ENCODE data around the gene LAPTM5. TPM values are rescaled to one million over a fixed set of nuclear protein-coding genes. Genes with fewer than 3 reads are reported as not detected.

Gene LAPTM5
- total RNA-seq, 1 donor from 2014 or later = 3.1 TPM

DNA sequence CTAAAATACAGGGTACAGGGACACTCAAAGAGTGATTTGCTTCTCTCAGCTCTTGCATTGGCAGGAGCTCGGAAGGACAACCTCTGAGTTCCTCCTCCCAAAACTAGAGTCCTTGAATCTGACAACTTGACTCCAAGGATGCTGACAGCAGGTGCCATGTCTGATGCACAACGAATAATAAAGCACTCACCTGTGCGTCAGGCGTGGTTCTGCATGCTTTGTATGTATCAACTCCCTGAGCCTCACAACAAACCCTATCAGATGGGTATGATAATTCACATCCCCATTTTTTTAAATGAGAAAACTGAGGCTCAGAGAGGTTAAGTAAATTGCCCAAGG lies 1.4 kb downstream of the LAPTM5 start:
- TF ChIP-seq, protein P1, sequence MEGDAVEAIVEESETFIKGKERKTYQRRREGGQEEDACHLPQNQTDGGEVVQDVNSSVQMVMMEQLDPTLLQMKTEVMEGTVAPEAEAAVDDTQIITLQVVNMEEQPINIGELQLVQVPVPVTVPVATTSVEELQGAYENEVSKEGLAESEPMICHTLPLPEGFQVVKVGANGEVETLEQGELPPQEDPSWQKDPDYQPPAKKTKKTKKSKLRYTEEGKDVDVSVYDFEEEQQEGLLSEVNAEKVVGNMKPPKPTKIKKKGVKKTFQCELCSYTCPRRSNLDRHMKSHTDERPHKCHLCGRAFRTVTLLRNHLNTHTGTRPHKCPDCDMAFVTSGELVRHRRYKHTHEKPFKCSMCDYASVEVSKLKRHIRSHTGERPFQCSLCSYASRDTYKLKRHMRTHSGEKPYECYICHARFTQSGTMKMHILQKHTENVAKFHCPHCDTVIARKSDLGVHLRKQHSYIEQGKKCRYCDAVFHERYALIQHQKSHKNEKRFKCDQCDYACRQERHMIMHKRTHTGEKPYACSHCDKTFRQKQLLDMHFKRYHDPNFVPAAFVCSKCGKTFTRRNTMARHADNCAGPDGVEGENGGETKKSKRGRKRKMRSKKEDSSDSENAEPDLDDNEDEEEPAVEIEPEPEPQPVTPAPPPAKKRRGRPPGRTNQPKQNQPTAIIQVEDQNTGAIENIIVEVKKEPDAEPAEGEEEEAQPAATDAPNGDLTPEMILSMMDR (IDR thresholded peaks at IDR 0.05; ENCODE audit: insufficient read depth, low read length, poor library complexity, severe bottlenecking) = no peak
- H3K4me3 ChIP-seq (ENCODE audit: low read depth, low read length) = no peak overlapping the region
- DNase-seq (ENCODE audit: low read depth) = no peak
- H3K27me3 ChIP-seq (ENCODE audit: control insufficient read depth, insufficient read depth, low read length) = no peaks in the 10 kb centered on the region
- no peaks in the 10 kb centered on the region for H3K36me3 ChIP-seq (ENCODE audit: control insufficient read depth, insufficient read depth, low read length)

DNA sequence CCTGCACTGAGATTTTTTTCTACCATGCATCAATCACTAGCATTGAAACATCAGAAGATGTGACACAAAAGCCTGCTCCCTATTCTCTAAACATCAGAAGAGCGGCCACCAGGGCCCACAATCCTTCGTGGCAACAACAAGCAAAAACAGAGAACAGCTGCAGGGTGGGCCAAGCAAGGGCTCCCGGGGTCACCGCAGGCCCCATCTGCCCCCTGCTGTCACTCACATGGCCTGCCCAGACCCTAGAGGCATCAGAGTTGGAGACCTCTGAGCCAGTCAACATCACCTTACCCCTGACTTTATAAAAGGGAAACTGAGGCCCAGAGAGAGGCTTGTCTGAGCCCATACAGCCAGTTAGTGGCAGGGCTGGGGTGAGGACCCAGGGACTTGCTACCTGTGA lies 1.8 kb downstream of the LAPTM5 start:
- DNase-seq (ENCODE audit: low read depth) = no peak
- TF ChIP-seq, protein P1 (IDR thresholded peaks at IDR 0.05; ENCODE audit: insufficient read depth, low read length, poor library complexity, severe bottlenecking) = no peak
- Histone ChIP-seq H3K36me3 (ENCODE audit: control insufficient read depth, insufficient read depth, low read length) (no peaks in the 10 kb centered on the region), H3K27me3 (ENCODE audit: control insufficient read depth, insufficient read depth, low read length) (no peaks in the 10 kb centered on the region), H3K4me3 (ENCODE audit: low read depth, low read length) (no peak overlapping the region)

DNA sequence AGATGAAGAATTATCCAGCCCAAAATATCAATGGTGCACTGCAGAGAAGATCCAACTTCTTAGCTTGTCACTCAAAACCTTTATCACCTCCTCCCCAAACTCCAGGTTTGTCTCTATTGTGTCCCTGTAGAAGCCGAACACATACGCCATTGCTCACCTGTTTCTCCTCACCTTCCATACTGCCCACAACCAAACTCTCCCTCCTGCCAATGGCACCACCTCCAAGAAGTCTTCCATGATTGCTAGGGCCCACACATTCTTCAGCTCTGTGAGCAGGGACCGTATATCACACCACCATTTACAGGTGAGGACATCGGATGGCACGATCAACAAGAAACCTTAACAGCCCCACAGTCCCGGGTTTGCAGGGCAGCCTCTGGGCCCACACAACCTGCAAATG lies 2.2 kb downstream of the LAPTM5 start:
- no peak for DNase-seq (ENCODE audit: low read depth)
- TF ChIP-seq, protein P1 (IDR thresholded peaks at IDR 0.05; ENCODE audit: insufficient read depth, low read length, poor library complexity, severe bottlenecking) = no peak
- H3K4me3 ChIP-seq (ENCODE audit: low read depth, low read length) = no peak overlapping the region

DNA sequence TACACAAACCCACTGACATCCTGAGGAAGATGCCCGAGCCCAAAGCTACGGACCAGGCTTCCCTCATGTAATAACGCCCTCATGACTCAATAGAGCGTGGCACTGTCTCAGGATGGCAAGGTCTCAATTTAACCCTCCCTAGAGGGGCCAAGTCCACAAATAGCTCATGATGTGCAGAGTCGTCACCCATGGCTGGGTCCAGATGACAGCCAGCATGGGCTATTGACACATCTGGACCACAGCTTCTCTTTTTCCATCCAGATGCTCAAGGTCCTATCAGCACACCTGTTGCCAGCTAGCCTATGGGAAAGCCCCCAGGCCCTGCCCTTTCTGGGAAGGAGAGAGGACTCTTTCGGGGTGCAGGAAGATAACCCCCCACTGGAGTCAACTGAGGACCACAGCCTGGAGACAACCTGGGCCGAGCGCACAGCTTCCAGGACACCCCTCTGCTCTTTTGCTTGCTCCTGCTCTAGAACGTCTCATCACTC lies 2.8 kb downstream of the LAPTM5 start:
- no peak for DNase-seq (ENCODE audit: low read depth)
- TF ChIP-seq, protein P1 (IDR thresholded peaks at IDR 0.05; ENCODE audit: insufficient read depth, low read length, poor library complexity, severe bottlenecking) = no peak
- H3K4me3 ChIP-seq (ENCODE audit: low read depth, low read length) = no peak overlapping the region
- H3K36me3 ChIP-seq (ENCODE audit: control insufficient read depth, insufficient read depth, low read length) = no peaks in the 10 kb centered on the region
- H3K27me3 ChIP-seq (ENCODE audit: control insufficient read depth, insufficient read depth, low read length) = no peaks in the 10 kb centered on the region

More for the DNA sequence above, 2.2 kb downstream of the LAPTM5 start:
- Histone ChIP-seq H3K27me3 (ENCODE audit: control insufficient read depth, insufficient read depth, low read length) (no peaks in the 10 kb centered on the region), H3K36me3 (ENCODE audit: control insufficient read depth, insufficient read depth, low read length) (no peaks in the 10 kb centered on the region)

DNA sequence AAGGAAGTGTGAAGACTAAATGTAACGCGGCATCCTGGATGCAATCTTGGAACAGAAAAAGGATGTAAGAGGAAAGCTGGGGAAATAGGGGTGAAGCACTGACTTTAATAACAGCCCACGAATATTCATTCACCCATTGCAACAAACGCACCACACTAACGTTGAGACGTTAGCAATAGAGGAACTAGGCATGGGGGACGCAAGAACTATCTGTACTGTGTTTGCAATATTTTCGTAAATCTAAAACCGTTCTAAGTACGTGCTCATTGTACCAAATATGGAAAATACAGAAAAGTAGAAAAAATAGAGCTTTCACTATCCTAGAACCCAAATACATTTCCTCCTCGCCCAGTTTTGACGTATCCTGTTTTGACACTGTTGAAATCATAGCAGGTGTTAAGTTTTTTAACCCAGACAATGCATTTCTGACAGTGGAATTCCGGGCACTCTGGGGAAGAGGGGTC lies 3.9 kb downstream of the LAPTM5 start:
- TF ChIP-seq, protein P1 (IDR thresholded peaks at IDR 0.05; ENCODE audit: insufficient read depth, low read length, poor library complexity, severe bottlenecking) = no peak
- no peaks in the 10 kb centered on the region for H3K36me3 ChIP-seq (ENCODE audit: control insufficient read depth, insufficient read depth, low read length)
- H3K4me3 ChIP-seq (ENCODE audit: low read depth, low read length) = no peak overlapping the region
- DNase-seq (ENCODE audit: low read depth) = no peak
- no peaks in the 10 kb centered on the region for H3K27me3 ChIP-seq (ENCODE audit: control insufficient read depth, insufficient read depth, low read length)

DNA sequence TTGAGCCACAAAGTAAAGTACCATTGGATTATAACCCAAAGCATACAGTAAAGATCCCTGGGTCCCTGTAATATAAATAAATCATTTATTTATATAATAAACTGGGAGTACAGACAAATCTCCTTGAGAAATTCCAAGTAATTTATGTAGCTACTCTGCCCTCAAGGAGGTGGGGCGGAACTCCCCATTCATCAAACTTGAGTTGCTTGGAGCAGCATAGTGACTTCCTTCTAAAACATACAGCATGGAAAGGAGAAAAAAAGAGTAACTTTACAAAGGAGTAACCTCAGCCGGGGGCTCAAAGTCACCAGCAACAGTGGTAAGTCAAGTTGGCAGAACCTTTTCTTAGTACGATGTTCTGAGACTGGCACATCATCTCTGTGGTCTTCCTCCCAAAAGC lies 4.5 kb downstream of the LAPTM5 start:
- no peaks in the 10 kb centered on the region for H3K36me3 ChIP-seq (ENCODE audit: control insufficient read depth, insufficient read depth, low read length)
- H3K27me3 ChIP-seq (ENCODE audit: control insufficient read depth, insufficient read depth, low read length) = no peaks in the 10 kb centered on the region
- TF ChIP-seq, protein P1 (IDR thresholded peaks at IDR 0.05; ENCODE audit: insufficient read depth, low read length, poor library complexity, severe bottlenecking) = no peak
- DNase-seq (ENCODE audit: low read depth) = no peak
- no peak overlapping the region for H3K4me3 ChIP-seq (ENCODE audit: low read depth, low read length)

Data from kidney epithelial cell (primary cell).